IMR-90 (cell line): ENCODE results near the gene CD2. TPM values are rescaled to one million over a fixed set of nuclear protein-coding genes. Genes with fewer than 3 reads are reported as not detected.

Source experiments
- ATAC-seq: fragments of 200-7000 bp; cut with Tn5 transposase; 2 replicates; pipeline ENCODE4 v1.9.1; 2020; ENCODE audit warnings: low read depth, mild to moderate bottlenecking, moderate library complexity
- BruUV-seq: library from RNA; stranded (reverse); fragments of 400-500 nt; replicated peaks from 2 replicates; lab custom pipeline; 2021; lab: Mats Ljungman, UMichigan
- CTCF ChIA-PET: fragments of 300-600 bp; formaldehyde crosslinking; extraction: SDS; loops from one replicate; lab custom pipeline; 2021; ENCODE audit warnings: antibody characterized with exemption; lab: Yijun Ruan, JAX
- POLR2A ChIA-PET: fragments of 300-600 bp; sonication (Branson Sonifier 250); formaldehyde crosslinking; loops from one replicate; lab custom pipeline; 2022; ENCODE audit warnings: antibody characterized with exemption; ENCODE audit not compliant: unreplicated experiment; lab: Charles Lee
- DNase-seq: peaks from one replicate; pipeline ENCODE4 v3.0.0; 2013
- H2AFZ ChIP-seq: replicated peaks from 2 replicates; pipeline ENCODE3; 2013; ENCODE audit warnings: low read length, mild to moderate bottlenecking; ENCODE audit not compliant: poor library complexity
- H2AK5ac ChIP-seq: 2 replicates; pipeline ENCODE4 v1.6.1; 2013; ENCODE audit warnings: low read depth, low read length, inconsistent platforms
- H2AK9ac ChIP-seq: replicated peaks from 2 replicates; pipeline ENCODE3; 2013; ENCODE audit warnings: mild to moderate bottlenecking, low read depth, low read length, moderate library complexity; ENCODE audit not compliant: poor library complexity
- H2BK120ac ChIP-seq: 2 replicates; pipeline ENCODE4 v1.6.1; 2013; ENCODE audit warnings: low read depth, low read length, inconsistent platforms
- H2BK15ac ChIP-seq: 3 replicates; pipeline ENCODE4 v1.6.1; 2013; ENCODE audit warnings: low read depth, low read length, inconsistent platforms
- H2BK20ac ChIP-seq: 2 replicates; pipeline ENCODE4 v1.6.1; 2013; ENCODE audit warnings: low read depth, mild to moderate bottlenecking, inconsistent platforms, low read length, moderate library complexity
- H2BK5ac ChIP-seq: 2 replicates; pipeline ENCODE4 v1.6.1; 2013; ENCODE audit warnings: mild to moderate bottlenecking, low read depth, low read length, inconsistent platforms; ENCODE audit not compliant: poor library complexity, severe bottlenecking
- H3K14ac ChIP-seq: replicated peaks from 2 replicates; pipeline ENCODE4 v1.6.1; 2013; ENCODE audit warnings: low read depth, low read length, inconsistent platforms
- H3K18ac ChIP-seq: 2 replicates; pipeline ENCODE4 v1.6.1; 2013; ENCODE audit warnings: low read depth, low read length, control low read depth
- H3K23ac ChIP-seq: 2 replicates; pipeline ENCODE4 v1.6.1; 2013; ENCODE audit warnings: low read depth, low read length, inconsistent platforms
- H3K27ac ChIP-seq: 2 replicates; pipeline ENCODE4 v1.5.1; 2013; ENCODE audit warnings: mild to moderate bottlenecking, control low read depth, low read length; ENCODE audit not compliant: insufficient read depth
- H3K27me3 ChIP-seq: 2 replicates; pipeline ENCODE4 v1.6.1; 2013; ENCODE audit warnings: low read length; ENCODE audit not compliant: control insufficient read depth, insufficient read depth
- H3K36me3 ChIP-seq: 2 replicates; pipeline ENCODE4 v1.6.1; 2013; ENCODE audit warnings: low read length, mixed read lengths; ENCODE audit not compliant: control insufficient read depth, insufficient read depth
- H3K4ac ChIP-seq: 2 replicates; pipeline ENCODE4 v1.6.1; 2013; ENCODE audit warnings: low read depth, low read length, inconsistent platforms
- H3K4me1 ChIP-seq: 2 replicates; pipeline ENCODE4 v1.6.1; 2013; ENCODE audit warnings: low read length, mixed read lengths; ENCODE audit not compliant: control insufficient read depth, insufficient read depth
- H3K4me2 ChIP-seq: 2 replicates; pipeline ENCODE4 v1.6.1; 2013; ENCODE audit warnings: low read depth, mild to moderate bottlenecking, control low read depth, low read length, moderate library complexity
- H3K4me3 ChIP-seq: 2 replicates; pipeline ENCODE4 v1.5.1; 2013; ENCODE audit warnings: low read depth, mild to moderate bottlenecking, control low read depth, low read length, moderate library complexity; ENCODE audit not compliant: insufficient read depth
- H3K56ac ChIP-seq: 2 replicates; pipeline ENCODE4 v1.6.1; 2013; ENCODE audit warnings: low read length, inconsistent platforms; ENCODE audit not compliant: insufficient read depth; ENCODE audit errors: extremely low read depth
- H3K79me1 ChIP-seq, 2 experiments: 2 replicates each; pipeline ENCODE4 v1.6.1; 2013; ENCODE audit warnings: low read length in 2 of 2, inconsistent platforms in 1 of 2, low read depth in 1 of 2
- H3K9ac ChIP-seq: 2 replicates; pipeline ENCODE4 v1.6.1; 2013; ENCODE audit warnings: low read depth, low read length, control low read depth
- H3K9me1 ChIP-seq: 2 replicates; pipeline ENCODE4 v1.6.1; 2013; ENCODE audit warnings: low read length, inconsistent platforms; ENCODE audit not compliant: insufficient read depth
- H3K9me3 ChIP-seq: 2 replicates; pipeline ENCODE4 v1.6.1; 2013; ENCODE audit warnings: low read length; ENCODE audit not compliant: control insufficient read depth, insufficient read depth
- H4K20me1 ChIP-seq: 2 replicates; pipeline ENCODE4 v1.6.1; 2013; ENCODE audit warnings: low read length, inconsistent platforms; ENCODE audit not compliant: insufficient read depth
- H4K5ac ChIP-seq: 2 replicates; pipeline ENCODE4 v1.6.1; 2013; ENCODE audit warnings: mild to moderate bottlenecking, low read depth, low read length, control low read depth
- H4K8ac ChIP-seq, 2 experiments: 2 replicates each; pipeline ENCODE4 v1.6.1; 2013; ENCODE audit warnings: low read depth in 2 of 2, low read length in 2 of 2, control low read depth in 1 of 2, inconsistent platforms in 1 of 2
- H4K91ac ChIP-seq: 2 replicates; pipeline ENCODE4 v1.6.1; 2013; ENCODE audit warnings: low read depth, low read length, inconsistent platforms; ENCODE audit not compliant: insufficient read depth
- BHLHE40 ChIP-seq: fragments of 150-350 bp; IDR thresholded peaks from 2 replicates; pipeline ENCODE4 v1.6.1; 2016; ENCODE audit warnings: mild to moderate bottlenecking, low read depth, low read length
- CEBPB ChIP-seq: IDR thresholded peaks from 2 replicates; pipeline ENCODE4 v1.6.1; 2012; ENCODE audit warnings: low read depth, low read length, improper control_type of control experiment
- CHD1 ChIP-seq: IDR thresholded peaks from 2 replicates; pipeline ENCODE4 v1.6.1; 2012; ENCODE audit warnings: low read depth, low read length, improper control_type of control experiment
- CTCF ChIP-seq: conservative IDR thresholded peaks from 2 replicates; pipeline ENCODE4 v1.5.1; 2012; ENCODE audit warnings: mild to moderate bottlenecking, low read depth, low read length, improper control_type of control experiment
- FOS ChIP-seq: fragments of 150-350 bp; IDR thresholded peaks from 2 replicates; pipeline ENCODE4 v1.6.1; 2016; ENCODE audit warnings: low read depth, low read length
- MAFK ChIP-seq: IDR thresholded peaks from 2 replicates; pipeline ENCODE4 v1.6.1; 2012; ENCODE audit warnings: low read depth, low read length, improper control_type of control experiment
- MAZ ChIP-seq: IDR thresholded peaks from 2 replicates; pipeline ENCODE4 v1.6.1; 2012; ENCODE audit warnings: low read depth, mild to moderate bottlenecking, low read length, improper control_type of control experiment, moderate library complexity, borderline replicate concordance
- MXI1 ChIP-seq: IDR thresholded peaks from 2 replicates; pipeline ENCODE4 v1.6.1; 2012; ENCODE audit warnings: low read depth, mild to moderate bottlenecking, low read length, moderate library complexity, borderline replicate concordance
- NFE2L2 ChIP-seq: fragments of 150-350 bp; IDR thresholded peaks from 2 replicates; pipeline ENCODE4 v1.6.1; 2016; ENCODE audit warnings: low read depth, mild to moderate bottlenecking, low read length
- POLR2A ChIP-seq: IDR thresholded peaks from 2 replicates; pipeline ENCODE4 v1.6.1; 2012; ENCODE audit warnings: mild to moderate bottlenecking, low read depth, low read length
- RAD21 ChIP-seq: IDR thresholded peaks from 2 replicates; pipeline ENCODE4 v1.6.1; 2012; ENCODE audit warnings: low read length, improper control_type of control experiment
- RCOR1 ChIP-seq: IDR thresholded peaks from 2 replicates; pipeline ENCODE4 v1.6.1; 2012; ENCODE audit warnings: mild to moderate bottlenecking, low read length, improper control_type of control experiment; ENCODE audit not compliant: insufficient replicate concordance
- RFX5 ChIP-seq: IDR thresholded peaks from 2 replicates; pipeline ENCODE4 v1.8.0; 2012; ENCODE audit warnings: low read depth, mild to moderate bottlenecking, low read length, moderate library complexity
- SMC3 ChIP-seq: fragments of 150-350 bp; IDR thresholded peaks from 2 replicates; pipeline ENCODE4 v1.6.1; 2016; ENCODE audit warnings: low read depth, mild to moderate bottlenecking, antibody characterized with exemption, low read length, moderate library complexity
- WGBS, 2 experiments: methylation state at CpG; one replicate each; pipeline versions ENCODE4 v1.1.5 to v1.1.7; 2013; ENCODE audit warnings: missing lambda C conversion rate in 2 of 2; ENCODE audit not compliant: insufficient read length in 1 of 2; ENCODE audit errors: extremely low coverage in 2 of 2; 5-methylcytosine and 5-hydroxymethylcytosine counted together
- dilution Hi-C: fragments of 300-500 bp; cut with HindIII; formaldehyde crosslinking; loops from one replicate; pipeline ENCODE4 v1.14.3; 2018; ENCODE audit warnings: low sequenced_read_pairs; ENCODE audit not compliant: unreplicated experiment
- in situ Hi-C: fragments of 300-500 bp; cut with MboI; formaldehyde crosslinking; loops from 3 replicates; pipeline ENCODE4 v1.14.3; 2019; ENCODE audit warnings: low sequenced_read_pairs, inconsistent platforms, mixed read lengths
- intact Hi-C: fragments of 100-400 bp; cut with micrococcal nuclease; formaldehyde crosslinking; loops from 2 replicates; pipeline ENCODE4 v1.10.0; 2022
- polyA plus RNA-seq, 3 experiments: library from polyadenylated mRNA; depleted of rRNA; stranded (reverse); fragments of >200 nt; gene quantifications; 2 replicates each; pipeline ENCODE4 v1.2.3, GENCODE V29; 2012; ENCODE audit warnings: low replicate concordance in 1 of 3
- total RNA-seq: library from RNA; depleted of rRNA; stranded (reverse); fragments of >200 nt; gene quantifications from 2 replicates; pipeline ENCODE4 v1.2.3, GENCODE V29; 2012
- TF ChIP-seq, protein P1 (sequence below): fragments of 150-350 bp; IDR thresholded peaks from 2 replicates; pipeline ENCODE4 v1.6.1; 2017; ENCODE audit warnings: mild to moderate bottlenecking, antibody characterized with exemption, low read length, low read depth
- TF ChIP-seq, protein P2 (sequence below): fragments of 150-350 bp; IDR thresholded peaks from 2 replicates; pipeline ENCODE4 v1.6.1; 2016; ENCODE audit warnings: low read depth, mild to moderate bottlenecking, low read length, moderate library complexity, borderline replicate concordance

Gene CD2
- total and polyA plus RNA-seq, 2 of the 4 experiments (the other 2 are of a cell fraction): not detected

- Histone ChIP-seq H3K4me3 (no peak overlapping the region), H2AK5ac (no peak overlapping the region), H2BK20ac (no peak overlapping the region), H4K5ac (no peak overlapping the region), H3K18ac (no peak overlapping the region), H2BK5ac (no peak overlapping the region), H4K8ac (no peak overlapping the region), H2BK120ac (no peak overlapping the region), H3K79me1 (no peaks in the 10 kb centered on the region), H3K9ac (no peak overlapping the region), H3K4ac (no peak overlapping the region), H3K36me3 (no peaks in the 10 kb centered on the region), H4K20me1 (no peaks in the 10 kb centered on the region), H3K23ac (no peak overlapping the region), H3K9me3 (no peaks in the 10 kb centered on the region), H3K4me1 (no peaks in the 10 kb centered on the region), H3K27me3 (no peaks in the 10 kb centered on the region), H3K56ac (no peak overlapping the region), H2BK15ac (no peak overlapping the region), H2AFZ (no peak overlapping the region), H3K27ac (no peak overlapping the region), H4K91ac (no peak overlapping the region), H3K4me2 (no peak overlapping the region), H3K14ac (no peak overlapping the region), H3K9me1 (no peaks in the 10 kb centered on the region), H2AK9ac (no peak overlapping the region)
- TF ChIP-seq RFX5 (no peak), FOS (no peak), RCOR1 (no peak), NFE2L2 (no peak), CHD1 (no peak), MAZ (no peak), SMC3 (no peak), RAD21 (no peak), POLR2A (no peak), MAFK (no peak), CEBPB (no peak), CTCF (no peak), BHLHE40 (no peak), MXI1 (no peak)
- TF ChIP-seq, protein P1, sequence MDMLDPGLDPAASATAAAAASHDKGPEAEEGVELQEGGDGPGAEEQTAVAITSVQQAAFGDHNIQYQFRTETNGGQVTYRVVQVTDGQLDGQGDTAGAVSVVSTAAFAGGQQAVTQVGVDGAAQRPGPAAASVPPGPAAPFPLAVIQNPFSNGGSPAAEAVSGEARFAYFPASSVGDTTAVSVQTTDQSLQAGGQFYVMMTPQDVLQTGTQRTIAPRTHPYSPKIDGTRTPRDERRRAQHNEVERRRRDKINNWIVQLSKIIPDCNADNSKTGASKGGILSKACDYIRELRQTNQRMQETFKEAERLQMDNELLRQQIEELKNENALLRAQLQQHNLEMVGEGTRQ: no peak
- TF ChIP-seq, protein P2, sequence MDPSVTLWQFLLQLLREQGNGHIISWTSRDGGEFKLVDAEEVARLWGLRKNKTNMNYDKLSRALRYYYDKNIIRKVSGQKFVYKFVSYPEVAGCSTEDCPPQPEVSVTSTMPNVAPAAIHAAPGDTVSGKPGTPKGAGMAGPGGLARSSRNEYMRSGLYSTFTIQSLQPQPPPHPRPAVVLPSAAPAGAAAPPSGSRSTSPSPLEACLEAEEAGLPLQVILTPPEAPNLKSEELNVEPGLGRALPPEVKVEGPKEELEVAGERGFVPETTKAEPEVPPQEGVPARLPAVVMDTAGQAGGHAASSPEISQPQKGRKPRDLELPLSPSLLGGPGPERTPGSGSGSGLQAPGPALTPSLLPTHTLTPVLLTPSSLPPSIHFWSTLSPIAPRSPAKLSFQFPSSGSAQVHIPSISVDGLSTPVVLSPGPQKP: no peak
- ChIA-PET POLR2A (no interaction called here), CTCF (no interaction called here)
- DNase-seq (no peak), ATAC-seq (no peak)
- intact Hi-C loops: no loop called here
- 92% methylated on average over 4 of the region's 14 CpGs; no CpG with 5 or more reads in 1 of the 2 experiments for WGBS, 2 experiments
- dilution Hi-C loops: no loop called here
- no TSS peak for BruUV-seq
- in situ Hi-C loops: no loop called here
Observed at GRCh38 chr1:116808848-116809508, 54.7 kb downstream of the CD2 start.
